Measurements from ENCODE around the gene PTPRT. TPM values are rescaled to one million over a fixed set of nuclear protein-coding genes. Genes with fewer than 3 reads are reported as not detected.

PTPRT gene
- total RNA-seq, 1 experiment from 2014 or later = 0.13 TPM

DNA sequence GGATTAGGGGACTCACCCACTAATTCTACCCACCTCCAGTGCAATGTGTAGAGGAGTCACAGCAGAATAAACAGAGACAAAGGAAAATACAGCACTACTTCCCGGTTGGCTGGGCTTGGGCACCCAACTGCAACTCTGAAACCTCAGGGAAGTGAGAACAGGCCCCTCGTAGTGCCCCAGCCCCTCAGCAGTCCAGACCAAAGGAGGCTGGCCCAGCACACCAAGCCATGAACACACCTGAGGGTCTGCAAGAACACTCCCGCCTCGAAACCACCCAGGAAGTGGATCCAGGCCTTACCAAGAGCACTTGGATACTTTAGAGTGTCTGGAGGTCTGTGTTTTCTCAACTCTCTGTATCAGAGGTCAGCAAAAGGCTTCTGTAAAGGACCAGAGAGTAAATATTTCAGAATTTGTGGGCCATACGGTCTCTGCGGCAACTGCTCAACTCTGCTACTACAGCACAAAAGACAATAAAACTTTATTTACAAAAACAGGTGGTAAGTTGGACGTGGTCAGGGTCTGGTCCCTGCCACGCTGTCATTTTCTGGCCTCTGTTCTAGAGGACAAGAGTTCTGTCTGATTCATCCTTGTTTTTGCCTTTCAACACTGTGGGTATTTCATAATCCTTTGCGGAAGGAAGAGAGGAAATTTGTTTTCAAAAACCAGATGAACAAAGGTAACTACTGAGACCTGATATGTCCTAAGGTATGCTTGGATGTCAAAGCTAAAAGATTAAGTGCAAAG is 154.6 kb downstream of the PTPRT start:
- H3K27ac ChIP-seq (ENCODE audit: insufficient read length, low read depth, low read length) = no peak overlapping the region
- H4K20me1 ChIP-seq (ENCODE audit: control insufficient read depth, insufficient read depth, insufficient read length) = no peaks in the 10 kb centered on the region
- no peak overlapping the region for H2BK15ac ChIP-seq (ENCODE audit: low read depth, low read length)
- H3K79me2 ChIP-seq (ENCODE audit: insufficient read depth, low read length) = no peaks in the 10 kb centered on the region
- no peak overlapping the region for H2BK12ac ChIP-seq (ENCODE audit: insufficient read length, low read depth, low read length)
- no peak overlapping the region for H2BK20ac ChIP-seq (ENCODE audit: low read depth, low read length, poor library complexity, severe bottlenecking)
- no peak for DNase-seq
- no CpG with 5 or more reads among the region's 9 CpGs for WGBS (ENCODE audit: extremely low coverage, insufficient read length, low lambda C conversion rate)
- no peak overlapping the region for H2AK5ac ChIP-seq (ENCODE audit: insufficient read length, low read length)
- H3K4me2 ChIP-seq (ENCODE audit: insufficient read depth, insufficient read length, low read length) = no peak overlapping the region
- no peaks in the 10 kb centered on the region for H3K9me3 ChIP-seq (ENCODE audit: control insufficient read depth, low read depth, low read length)
- peaks cover 39% of the 10 kb centered on the region for H3K27me3 Mint-ChIP-seq (ENCODE audit: low read depth)
- no peak overlapping the region for H2BK5ac ChIP-seq (ENCODE audit: insufficient read length, low read length)
- no peak overlapping the region for H4K8ac ChIP-seq (replicated peaks; ENCODE audit: insufficient read length, low read depth, low read length)
- H3K36me3 Mint-ChIP-seq (ENCODE audit: insufficient read depth in 1 of 3, low read depth in 3 of 3) = no peaks in the 10 kb centered on the region
- H4K5ac ChIP-seq (ENCODE audit: insufficient read length, low read depth, low read length) = no peak overlapping the region
- no peaks in the 10 kb centered on the region; a peak in 1 of 5 replicates for H3K9me3 Mint-ChIP-seq
- no peak for TF ChIP-seq CTCF (conservative IDR thresholded peaks at IDR 0.05)
- H3K4ac ChIP-seq (ENCODE audit: low read depth, low read length) = no peak overlapping the region
- H3K4me1 ChIP-seq (ENCODE audit: insufficient read depth, low read length) = no peaks in the 10 kb centered on the region
- no peaks in the 10 kb centered on the region for H3K23me2 ChIP-seq (ENCODE audit: insufficient read length, low read depth, low read length, poor library complexity, severe bottlenecking)
- H4K91ac ChIP-seq (ENCODE audit: insufficient read length, low read depth, low read length) = no peak overlapping the region
- H2AFZ ChIP-seq (ENCODE audit: low read length) = no peak overlapping the region
- peaks cover 4 to 25% of the 10 kb centered on the region in 2 experiments; a peak in 3 of 4 replicates for H3K4me1 Mint-ChIP-seq
- no peak overlapping the region for H3K4me3 Mint-ChIP-seq
- H3K14ac ChIP-seq (ENCODE audit: insufficient read depth, low read length) = no peak overlapping the region
- H3K79me1 ChIP-seq (ENCODE audit: insufficient read depth, low read depth, low read length, poor library complexity, severe bottlenecking) = no peaks in the 10 kb centered on the region
- H3K56ac ChIP-seq (ENCODE audit: insufficient read length, low read depth, low read length) = no peak overlapping the region
- H3K9ac ChIP-seq (ENCODE audit: extremely low read depth, insufficient read length, low read length) = no peak overlapping the region
- no peak overlapping the region; a peak in 1 of 7 replicates for H3K27ac Mint-ChIP-seq
- H3K18ac ChIP-seq (ENCODE audit: insufficient read length, low read depth, low read length) = no peak overlapping the region
- no peaks in the 10 kb centered on the region for H3K27me3 ChIP-seq (ENCODE audit: insufficient read depth, low read length)
- no peak overlapping the region for H2BK120ac ChIP-seq (ENCODE audit: low read depth, low read length, poor library complexity, severe bottlenecking)
- H3K23ac ChIP-seq (ENCODE audit: insufficient read length, low read depth, low read length) = no peak overlapping the region
- no peak overlapping the region for H3T11ph ChIP-seq (ENCODE audit: low read length)
